Stimulated activated CD4-positive, alpha-beta T cell treated with anti-CD3 and anti-CD28 coated beads, TNF-alpha, amount 100 ng/mL, for 24 hours (primary cell): ENCODE results near the gene STAT5B.

Source experiments
- DNase-seq, 3 experiments: peaks; one replicate each; pipeline ENCODE4 v3.0.0-alpha.2; 2020; ENCODE audit warnings: low read depth in 3 of 3

The STAT5B gene

GRCh38 chr17:42180411-42180921, 95.7 kb downstream of the STAT5B start:
- DNase-seq, result no peak

DNA sequence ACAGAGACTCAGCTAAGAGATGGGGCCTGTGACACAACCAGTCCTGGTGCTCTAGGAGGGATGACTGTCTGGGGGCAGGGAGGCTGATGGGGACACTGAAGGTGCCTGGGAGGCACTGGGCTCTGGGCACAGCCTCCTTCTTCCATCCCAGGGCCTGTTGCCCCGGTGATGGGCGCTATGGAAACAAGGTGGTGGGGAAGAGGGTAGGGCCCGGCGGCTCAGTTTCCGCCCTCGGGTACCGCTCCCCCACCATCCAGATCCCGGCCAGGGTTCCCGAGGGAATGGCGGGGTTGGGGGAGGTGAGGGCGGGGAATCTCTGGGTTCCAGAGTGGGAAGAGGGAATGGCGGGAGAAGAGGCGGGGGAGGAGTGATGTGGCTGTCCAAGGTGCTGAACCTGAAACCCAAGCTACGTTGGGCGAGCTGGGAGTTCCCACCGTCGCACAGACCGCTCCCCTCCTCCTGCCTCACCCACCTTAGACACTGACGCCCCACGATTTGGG, 96.2 kb downstream of the STAT5B start:
- DNase-seq, result no peak

GRCh38 chr17:42179335-42179734, 96.9 kb downstream of the STAT5B start:
- no peak for DNase-seq

DNA sequence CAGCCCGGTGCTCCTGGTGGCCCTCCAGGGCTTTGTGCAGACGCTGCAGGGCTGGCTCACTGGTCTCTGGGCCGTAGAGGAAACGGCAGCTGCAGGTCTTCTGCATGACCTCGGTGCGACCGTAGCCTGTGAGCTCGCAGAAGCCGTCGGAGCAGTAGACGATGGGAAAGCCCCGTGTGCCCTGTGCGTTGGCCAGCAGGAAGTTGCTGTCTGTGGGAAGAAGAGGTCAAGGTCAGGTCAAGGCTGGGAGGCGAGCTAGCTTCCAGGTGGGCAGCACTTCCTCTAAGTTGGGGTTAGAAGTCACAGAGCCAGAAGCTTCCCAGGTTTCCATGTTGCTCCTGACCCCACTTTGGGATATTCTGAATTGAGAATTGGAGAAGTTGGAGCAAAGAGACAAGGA, 97.4 kb downstream of the STAT5B start:
- no peak for DNase-seq

GRCh38 chr17:42177684-42178083, 98.5 kb downstream of the STAT5B start:
- DNase-seq, result no peak

DNA sequence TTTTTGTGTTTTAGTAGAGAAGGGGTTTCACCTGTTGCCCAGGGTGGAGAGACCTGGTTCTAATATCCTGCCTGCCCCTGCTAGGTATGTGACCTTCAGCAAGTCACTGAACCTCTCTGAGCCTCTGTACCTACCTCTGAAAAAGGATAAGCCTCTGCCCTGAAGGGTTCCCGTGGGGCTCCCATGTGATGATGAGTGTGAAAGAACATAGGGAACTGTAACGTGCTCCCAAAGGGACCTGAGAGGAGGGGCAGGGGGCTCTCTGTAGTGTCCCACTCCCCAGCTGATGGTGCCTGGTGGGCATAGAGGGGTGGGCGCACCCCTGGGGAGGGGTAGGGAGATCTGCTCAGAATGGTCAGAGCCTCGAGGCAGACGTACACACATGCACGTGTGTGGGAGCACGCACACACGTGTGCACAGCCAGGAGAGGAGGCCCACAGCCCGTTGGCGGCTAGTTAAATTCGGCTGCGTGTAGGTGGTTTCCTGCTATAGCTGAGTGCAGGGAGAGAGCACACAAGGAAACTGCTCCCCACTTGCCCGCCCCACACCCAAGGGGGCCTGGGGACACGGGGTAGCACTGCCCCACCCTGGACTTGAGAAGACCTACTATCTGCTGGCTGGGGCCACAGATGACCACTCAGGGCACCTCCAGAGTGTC, 101.9 kb downstream of the STAT5B start:
- no peak for DNase-seq

DNA sequence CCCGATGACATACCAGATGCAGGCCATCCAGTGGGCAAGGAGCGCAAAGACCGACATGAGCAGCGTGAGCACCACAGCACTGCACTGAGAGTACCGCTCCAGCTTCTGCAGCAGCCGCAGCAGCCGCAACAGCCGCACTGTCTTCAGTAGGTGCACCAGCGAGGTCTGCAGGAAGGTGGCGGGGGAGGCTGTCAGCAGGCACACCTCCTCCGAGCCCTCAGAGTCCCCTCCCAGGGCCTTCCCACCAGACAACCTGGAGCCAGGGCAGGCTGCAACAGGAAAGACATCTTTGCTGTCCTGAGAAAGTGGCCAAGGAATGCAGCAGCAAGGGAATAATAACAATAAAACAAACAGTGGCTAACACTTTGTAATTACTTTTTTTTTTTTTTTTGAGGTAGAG, 104.4 kb downstream of the STAT5B start:
- DNase-seq, result no peak

DNA sequence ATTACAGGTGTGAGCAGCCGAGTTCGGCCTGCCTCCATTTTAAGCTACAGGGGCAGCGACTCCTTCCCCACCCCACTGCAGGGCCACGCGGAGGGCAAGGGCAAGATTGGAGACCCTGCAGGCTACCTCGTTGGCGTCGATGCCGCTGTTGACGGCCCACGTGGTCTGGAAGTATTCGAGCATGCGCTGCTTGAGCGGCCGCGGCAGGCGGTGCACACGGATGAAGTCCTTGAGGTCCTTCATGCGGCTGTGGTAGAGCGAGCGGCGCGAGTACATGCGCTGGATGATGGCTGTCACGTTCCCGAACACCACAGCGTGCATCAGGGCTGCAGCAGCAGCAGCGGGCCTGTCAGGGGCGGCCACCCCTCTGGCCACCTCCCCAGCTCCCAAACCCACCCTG, 106.8 kb downstream of the STAT5B start:
- DNase-seq, result no peak

GRCh38 chr17:42167807-42168206, 108.4 kb downstream of the STAT5B start:
- no peak for DNase-seq

DNA sequence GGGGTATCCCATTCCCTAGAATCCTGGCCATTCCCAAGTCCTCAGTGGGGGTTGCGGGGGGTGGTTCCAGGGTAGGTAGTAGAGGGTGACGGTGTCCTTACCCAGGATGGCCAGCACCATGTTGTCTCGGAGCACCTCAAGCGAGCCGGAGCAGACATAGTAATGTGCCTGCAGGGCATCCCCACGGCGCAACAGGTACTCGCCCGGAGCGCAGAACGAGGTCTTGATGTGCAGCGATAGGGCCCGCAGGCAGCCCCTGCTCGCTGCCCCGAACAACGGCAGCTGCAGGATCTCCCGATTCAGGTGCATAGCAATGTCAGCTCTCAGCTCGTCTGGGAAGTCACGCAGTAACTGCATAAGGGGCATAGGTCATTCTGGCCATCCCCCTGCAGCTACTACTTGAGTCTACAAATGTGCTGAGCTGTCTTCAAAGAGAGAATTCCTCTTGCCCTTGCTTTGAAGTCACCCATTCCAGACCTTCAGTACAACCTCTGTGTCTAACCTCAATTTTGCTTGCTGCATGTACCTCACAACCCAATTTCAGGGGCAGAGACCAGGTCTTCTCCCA, 109.9 kb downstream of the STAT5B start:
- DNase-seq, result no peak

- no peak for DNase-seq
Observed at GRCh38 chr17:42165751-42166150, 110.4 kb downstream of the STAT5B start.

- no peak for DNase-seq
Observed at GRCh38 chr17:42163696-42164407, 112.3 kb downstream of the STAT5B start.

GRCh38 chr17:42163113-42163512, 113.1 kb downstream of the STAT5B start:
- peak in 1 of 3 experiments; percentile 58 for DNase-seq

DNA sequence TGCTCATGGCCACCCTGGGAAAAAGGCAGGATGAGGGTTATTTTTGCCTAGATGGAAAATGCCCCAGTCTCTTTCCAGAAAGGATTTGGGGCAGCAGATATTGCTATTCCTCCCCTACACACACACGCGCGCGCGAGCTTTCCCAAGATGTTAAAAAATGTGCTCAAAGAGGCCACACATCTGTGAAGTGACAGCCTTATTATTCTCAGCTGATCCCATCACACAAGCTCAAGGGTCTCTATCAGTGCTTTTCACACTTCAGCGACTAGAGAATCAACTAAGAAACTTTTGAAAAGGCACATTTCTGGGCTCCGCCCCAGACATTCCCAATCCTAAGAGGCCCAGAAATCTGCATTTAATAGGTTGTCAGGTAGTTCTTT, 115.7 kb downstream of the STAT5B start:
- DNase-seq, result no peak

DNA sequence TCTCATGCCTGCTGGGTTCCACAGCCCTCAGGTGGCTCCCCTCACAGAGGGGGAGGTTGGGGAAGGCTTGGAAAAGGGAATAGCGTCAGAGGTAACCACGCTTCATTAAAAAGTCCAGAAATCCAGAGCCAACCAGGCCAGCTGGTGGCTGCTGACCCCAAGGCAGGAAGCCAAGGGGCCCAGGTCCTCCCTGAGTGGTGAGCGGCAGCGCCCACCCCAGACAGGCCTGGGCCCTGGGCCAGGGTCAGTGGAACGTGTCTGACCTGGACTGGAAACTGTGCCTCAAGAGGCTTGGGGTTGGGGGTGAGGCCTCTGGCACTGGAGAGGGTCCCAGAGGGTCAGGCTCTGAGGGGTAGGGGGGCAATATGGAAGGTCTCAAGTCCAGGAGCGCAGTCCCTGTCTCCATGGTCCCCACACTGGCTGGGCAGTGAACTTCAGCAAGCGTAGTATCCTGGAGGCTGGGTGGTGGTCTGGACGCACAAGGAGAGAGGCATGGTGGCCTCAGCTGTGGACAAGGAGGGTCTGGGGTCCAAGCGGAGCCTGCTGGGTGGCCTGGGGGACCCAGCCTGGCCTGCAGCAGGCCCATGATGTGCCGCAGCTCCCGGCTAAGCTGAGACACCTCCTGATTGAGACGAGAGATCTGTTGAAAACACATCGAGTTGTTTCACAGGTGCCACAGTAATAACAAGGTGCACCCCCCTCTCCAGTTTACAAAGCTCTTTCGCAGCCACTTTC, 116.2 kb downstream of the STAT5B start:
- DNase-seq, result no peak

DNA sequence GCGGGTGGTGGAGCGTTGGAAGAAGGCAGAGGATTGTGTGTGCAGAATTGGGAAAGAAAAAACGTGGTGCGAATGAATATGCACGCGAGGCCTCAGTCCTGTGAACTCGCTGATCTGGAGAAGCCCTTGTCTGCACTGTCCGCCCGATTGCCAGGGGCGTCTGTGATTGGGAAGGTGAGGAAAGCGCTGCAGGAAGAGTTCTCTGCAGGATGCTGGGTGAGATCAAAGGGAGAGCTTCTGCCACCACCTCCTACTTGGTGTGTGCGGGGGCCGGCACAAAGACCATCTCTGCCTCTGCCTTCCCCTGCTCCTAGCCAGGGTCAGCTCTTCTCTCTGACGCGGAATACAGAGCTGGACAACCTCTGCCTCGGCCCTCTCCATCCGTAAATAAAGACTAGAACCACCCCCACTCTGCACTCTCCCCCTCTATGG, 120.6 kb downstream of the STAT5B start:
- DNase-seq, result no peak

DNA sequence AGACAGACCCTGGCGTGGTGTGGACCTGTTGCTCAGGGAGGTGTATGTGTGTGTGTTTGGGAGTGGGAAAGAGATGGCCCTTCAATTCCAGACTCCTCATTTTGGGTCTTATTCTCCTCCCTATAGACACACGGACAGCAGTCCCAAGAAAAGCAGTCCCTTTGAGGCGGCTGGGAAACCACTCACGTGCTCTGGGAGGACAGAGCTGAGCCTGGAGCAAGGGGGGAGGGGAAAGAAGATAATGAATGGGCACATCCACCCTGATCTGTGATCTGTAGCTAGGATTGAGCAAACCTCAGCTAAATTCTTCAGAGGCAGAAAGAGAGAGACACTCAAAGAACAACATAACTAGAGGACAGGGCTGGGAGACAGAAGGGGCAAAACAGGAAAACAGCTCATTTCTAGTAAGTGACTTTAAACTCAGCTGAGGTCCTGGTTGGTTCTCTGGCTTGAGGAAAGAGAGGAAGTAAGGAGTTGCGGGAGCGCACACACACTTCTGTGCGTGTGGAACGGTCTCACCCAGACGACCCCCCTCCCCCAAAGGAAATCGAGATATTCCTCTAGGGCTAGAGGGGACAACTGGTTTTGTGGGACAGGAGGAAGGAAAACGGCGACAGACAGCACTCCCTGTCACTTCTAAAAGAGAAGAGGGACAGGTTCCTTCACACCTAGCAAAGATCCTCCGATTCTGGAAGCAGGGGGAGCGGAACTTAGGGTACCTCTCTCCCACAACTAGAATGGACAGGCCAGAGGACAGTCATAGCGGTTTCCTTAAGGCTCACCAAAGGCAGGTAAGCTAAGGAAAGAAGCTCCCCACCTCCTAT, 122.1 kb downstream of the STAT5B start:
- DNase-seq, result no peak
